GM18907 (cell line): Measurements from ENCODE around the gene MGAT5.

ENCODE experiments used
- ATAC-seq: cut with Tn5 transposase; IDR thresholded peaks from one replicate; pipeline ENCODE4 v1.9.1; 2021; ENCODE audit warnings: mild to moderate bottlenecking, moderate library complexity; ENCODE audit not compliant: unreplicated experiment

Gene MGAT5

DNA sequence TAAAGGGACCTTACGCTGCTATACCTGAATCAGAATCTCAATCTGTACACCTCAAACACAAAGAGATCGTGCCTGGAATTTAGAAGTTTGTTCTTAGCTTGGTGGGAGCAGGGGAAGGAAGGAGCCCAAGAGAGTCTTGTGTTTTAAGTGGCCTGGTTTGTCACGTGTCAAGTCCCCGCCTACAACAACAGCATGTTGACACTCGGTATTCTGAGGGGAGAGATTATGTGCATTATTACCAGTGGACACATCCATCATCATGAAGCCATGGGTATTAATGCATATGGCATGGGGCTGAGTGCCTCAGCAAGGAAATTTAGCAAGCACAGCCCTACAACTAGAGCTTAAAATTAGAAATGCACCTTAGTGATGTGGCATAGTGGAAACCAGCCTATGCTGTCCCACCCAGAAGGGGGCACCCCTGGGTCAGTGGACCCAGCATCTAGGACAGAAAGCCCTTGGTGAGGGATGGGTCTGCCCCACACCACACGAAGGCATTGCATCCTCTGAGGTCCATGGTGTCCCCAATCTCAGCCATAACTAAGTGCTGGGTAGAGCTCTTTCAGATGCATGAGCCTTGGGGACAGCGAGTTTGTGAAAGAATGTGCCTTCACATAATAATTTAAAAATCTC lies 138.7 kb downstream of the MGAT5 start:
- no peak for ATAC-seq

GRCh38 chr2:134393075-134393461 lies 139.2 kb downstream of the MGAT5 start:
- ATAC-seq: no peak

DNA sequence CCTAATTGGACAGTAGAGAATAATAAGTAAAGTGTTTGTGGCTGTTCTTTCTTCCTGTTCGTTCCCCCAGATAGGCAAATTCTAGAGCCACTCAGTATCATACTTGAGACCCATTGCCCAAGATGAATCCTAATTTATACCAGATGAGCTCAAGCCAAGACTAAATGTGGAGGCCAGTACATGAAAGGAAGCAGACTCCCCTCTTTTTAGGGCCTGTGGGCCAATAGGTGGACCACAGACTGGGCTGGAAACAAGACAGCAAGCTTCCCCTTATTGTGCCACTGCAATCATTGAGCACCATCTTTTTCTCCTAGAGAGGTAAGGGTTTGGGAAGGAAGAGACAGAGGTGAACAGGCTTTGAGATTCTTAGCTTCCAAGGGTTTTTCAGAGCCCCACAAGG lies 141.9 kb downstream of the MGAT5 start:
- ATAC-seq: no peak

DNA sequence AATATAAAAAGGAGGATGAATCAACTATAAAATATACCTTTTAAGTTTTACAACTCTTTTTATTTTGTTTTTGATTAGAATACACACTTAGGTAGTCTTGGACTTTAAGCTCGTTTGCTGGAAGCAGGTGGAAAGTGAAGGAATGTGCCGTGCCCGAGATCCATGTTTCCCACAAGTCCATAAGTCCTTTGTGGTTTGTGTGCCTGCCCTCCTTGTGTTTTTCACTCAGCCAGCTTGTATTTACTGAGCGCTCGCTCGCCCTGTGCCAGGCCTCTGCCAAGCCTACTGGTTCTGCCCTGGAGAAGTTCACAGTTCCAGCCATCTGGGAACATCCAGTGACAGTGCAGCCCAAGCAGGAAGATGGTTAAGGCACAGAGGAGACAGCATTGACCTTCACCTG lies 142.6 kb downstream of the MGAT5 start:
- no peak for ATAC-seq

DNA sequence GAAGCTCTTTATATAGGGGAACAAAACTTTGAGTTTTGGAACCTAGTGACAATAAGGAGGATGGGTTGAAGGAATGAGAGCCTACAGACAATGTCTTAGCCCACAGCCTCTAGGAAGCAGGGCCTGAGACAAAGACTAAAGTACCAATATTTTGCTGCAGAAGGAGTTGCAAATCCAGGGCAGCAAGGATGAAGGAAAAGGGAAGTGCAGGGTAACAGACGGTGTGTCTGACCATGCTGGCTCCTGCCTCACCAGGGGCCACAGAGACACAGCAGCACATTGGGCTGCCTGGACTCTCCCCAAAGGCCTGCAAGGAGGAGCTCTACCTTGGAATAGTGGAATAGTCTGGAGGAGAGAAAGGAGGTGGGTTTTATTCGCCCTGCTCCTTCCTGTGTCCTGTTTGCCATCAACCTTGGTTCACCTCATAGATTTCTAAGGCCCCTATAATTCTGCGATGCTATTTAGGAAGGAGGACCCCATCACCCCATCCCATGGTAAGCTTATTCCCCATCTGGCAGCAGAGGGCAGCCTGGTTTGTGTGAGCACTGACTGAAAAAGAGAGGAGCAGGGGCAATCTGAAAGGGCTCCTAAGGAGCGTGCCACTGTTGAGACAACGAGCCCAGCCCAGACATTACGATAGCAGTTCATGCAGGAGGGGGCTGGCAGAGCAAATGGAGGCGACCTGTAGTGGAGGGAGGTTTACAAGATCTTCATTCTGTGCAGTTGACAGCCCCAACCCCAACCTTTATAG lies 143.4 kb downstream of the MGAT5 start:
- no peak for ATAC-seq

GRCh38 chr2:134398300-134398699 lies 144.4 kb downstream of the MGAT5 start:
- no peak for ATAC-seq

DNA sequence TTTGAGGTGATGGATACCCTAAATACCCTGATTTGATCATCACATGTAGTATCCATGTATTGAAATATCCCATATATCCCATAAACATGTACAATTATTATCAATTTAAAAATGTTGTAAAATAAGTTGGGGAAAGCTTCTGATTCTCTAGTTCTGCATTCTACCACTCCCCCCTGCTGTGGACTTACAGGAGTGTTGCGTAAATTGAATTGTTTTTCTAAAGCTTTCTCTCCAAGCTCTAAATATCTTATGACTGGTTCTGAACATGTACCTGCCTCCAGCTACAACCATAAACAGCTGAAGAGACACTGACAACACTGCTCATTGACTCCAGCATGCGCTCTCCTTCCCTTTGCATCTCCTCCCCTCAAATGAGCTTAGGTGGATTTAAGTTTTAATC lies 145.2 kb downstream of the MGAT5 start:
- no peak for ATAC-seq

GRCh38 chr2:134401081-134401497 lies 147.2 kb downstream of the MGAT5 start:
- no peak for ATAC-seq

- no peak for ATAC-seq
Measured at GRCh38 chr2:134401789-134402188, 147.9 kb downstream of the MGAT5 start.

DNA sequence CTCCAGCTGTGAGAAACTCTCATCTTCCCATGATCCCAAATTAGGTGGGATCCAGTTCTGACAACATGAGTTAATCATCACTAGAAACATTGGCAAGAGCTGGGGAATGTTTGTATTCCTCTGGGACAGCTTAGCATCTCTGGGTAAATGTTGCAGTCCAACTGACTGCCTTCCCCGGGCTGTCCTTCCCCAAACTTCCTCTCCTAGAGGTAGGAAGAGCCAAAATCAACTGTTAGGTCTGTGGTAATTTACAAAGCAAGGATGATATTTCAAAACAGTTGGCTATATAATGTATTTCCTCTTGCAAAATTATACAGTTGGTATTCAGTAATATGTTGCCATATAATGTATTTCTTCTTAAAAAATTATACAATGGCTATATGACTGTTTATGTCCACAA lies 148.5 kb downstream of the MGAT5 start:
- ATAC-seq: no peak

DNA sequence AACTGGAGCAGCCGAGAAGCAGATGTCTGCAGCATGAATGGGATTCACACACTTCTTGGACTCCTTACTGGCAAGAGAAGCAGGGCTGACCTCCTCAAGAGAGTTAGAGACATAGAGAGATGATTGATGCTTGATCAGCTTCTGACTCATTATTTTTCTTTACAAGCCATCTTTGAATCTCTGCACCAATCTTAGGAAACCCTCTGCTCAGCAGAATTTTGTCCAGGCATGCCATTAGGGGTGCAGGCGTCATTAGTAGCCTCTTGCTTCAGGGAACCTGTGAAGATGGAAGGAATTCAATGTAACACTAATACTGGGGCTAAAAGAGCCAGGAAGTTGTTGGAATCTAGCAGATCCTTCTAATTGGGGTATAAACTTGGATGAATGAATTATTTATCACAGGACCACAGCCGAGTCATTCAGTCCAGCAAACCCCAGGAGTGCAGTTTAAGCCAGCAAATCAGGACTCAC lies 151.8 kb downstream of the MGAT5 start:
- ATAC-seq: no peak

- ATAC-seq: no peak
Measured at GRCh38 chr2:134406311-134406710, 152.4 kb downstream of the MGAT5 start.

DNA sequence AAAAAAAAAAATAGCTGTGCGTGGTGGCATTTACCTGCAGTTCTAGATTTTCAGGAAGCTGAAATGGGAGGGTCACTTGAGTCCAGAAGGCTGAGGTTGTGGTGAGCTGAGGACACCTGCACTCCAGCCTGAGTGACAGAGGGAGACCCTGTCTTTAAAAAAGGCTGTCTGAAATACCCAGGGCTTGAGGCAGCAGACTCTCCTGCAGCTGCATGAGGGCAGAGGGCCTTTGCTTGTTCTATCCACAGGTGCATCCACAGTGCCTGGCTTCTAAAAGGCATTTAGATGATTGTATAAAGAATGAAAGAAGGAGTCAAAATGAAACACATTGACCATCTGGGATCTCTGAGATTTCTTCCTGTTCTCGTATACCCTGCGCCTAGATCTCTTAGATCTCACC lies 152.9 kb downstream of the MGAT5 start:
- no peak for ATAC-seq

DNA sequence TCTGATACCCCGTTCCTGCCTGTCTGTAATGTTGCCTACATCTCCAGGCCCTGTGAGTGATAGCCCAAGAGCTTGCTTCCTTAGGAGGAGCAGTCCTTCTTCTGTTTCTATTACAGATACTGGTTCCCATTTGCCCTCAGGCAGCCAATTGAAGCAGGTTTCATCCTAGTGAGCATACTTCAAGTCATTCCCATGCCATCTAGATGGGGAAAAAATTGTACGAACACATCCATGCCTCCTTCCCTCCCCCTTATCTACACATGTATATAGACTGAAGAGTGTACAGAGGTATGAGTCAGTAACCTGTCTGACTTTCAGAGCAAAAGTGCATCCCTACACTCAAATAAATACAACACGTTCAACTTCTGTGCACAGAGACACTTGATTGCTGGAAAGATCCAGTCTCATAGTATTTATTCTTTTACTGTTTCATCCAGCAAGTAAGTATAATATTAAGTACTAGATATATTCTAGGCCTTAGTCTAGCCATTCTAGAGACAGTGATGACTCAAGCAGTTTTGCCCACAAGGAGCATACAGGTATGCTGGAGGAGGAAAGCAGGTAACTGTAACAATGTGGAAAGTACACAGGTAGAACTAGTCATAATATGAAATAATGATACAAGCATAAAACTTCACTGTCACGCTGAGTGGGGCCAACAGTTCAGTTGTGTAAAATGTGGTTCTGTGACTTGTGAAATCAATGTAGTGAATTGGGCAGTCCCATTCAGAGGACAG lies 153.4 kb downstream of the MGAT5 start:
- ATAC-seq: no peak

GRCh38 chr2:134408386-134408785 lies 154.5 kb downstream of the MGAT5 start:
- ATAC-seq: no peak

DNA sequence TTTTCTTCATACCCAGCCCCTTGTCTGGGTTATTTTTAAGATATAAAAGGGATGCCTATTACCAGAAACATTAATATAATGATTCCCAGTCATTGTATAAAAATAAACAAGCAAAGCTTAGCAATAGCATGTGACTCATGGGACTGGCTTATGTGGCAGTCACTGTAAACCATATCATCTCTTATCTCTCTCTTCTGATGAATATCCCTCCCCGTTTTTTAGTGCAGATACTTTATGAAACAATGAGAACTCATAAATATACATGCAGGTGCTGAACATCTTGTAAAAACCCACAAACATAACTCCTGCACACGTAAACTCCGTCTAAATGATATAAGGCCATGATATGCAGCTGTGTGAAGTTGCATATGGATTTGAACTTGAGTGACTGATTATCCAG lies 154.9 kb downstream of the MGAT5 start:
- ATAC-seq: no peak

DNA sequence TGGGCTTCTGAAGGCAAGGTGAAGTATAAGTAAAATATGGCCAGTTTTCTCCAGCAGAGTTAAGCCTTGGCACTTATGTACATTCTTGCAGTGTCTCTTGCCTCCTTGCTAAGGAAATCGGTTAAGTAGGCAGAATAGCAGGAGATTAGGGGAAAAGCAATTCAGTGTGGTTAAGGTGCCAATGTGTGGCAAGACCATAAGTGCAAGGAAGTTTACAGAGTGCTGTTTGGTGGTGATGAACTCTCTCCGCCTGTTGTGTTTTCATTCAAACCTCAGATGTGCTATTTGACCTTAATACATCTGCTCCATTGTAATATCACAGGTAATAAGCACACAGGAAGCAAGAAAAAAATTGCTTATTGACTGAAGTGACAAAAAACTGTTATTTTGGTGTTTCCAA lies 156.1 kb downstream of the MGAT5 start:
- ATAC-seq: no peak

- no peak for ATAC-seq
Measured at GRCh38 chr2:134410831-134411231, 157.0 kb downstream of the MGAT5 start.

GRCh38 chr2:134411279-134411827 lies 157.5 kb downstream of the MGAT5 start:
- no peak for ATAC-seq

DNA sequence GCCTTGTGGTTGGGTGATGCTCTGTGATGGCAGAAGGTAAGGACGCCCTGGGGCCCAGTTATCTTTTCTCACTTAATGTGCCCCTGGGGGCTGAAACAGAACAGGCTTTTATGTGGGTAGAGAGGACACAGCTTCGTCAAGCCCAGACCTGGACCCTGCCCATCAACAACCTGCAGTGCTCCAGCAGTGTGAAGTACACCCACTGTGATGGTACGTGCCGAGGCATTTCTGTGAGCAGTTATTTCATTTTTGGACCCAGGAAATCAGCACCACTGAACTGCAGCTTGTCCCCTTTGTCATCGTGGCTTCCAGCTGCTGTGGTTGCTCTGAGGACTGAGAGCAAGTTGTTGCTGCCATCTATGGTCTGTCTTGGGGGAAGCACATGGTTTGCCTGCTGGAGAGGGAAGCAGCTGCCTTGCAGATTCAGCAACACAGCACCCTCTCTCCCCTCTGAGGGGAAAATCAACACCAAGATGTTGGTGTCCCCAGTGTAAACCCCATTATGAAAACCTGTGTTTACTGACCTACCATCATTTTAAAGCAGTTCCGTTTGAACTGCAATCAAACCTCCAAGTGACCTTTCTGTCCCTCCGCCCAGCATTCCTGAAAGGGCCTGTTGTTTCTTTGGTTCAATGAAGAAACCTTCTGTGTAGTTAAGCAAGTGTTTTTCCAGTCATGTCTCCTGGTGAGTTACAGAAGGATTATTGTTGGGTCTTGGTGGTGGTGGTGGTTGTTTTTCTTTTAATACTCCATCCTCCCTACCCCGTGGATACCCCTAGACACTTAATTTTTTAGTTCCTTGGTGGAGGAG lies 158.2 kb downstream of the MGAT5 start:
- ATAC-seq: peak; percentile 98

DNA sequence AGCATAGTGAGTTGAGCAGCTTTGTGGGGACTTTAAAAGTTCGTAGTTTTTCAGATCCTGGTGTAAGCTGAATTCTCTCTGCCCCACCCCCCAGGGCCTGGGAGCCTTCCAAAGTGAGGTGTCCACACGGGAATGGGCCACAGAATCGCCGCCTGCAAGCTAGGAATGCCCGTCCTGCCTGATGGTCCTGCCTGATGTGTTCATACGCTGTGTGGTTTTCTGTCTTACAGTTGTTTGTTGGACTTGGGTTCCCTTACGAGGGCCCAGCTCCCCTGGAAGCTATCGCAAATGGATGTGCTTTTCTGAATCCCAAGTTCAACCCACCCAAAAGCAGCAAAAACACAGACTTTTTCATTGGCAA lies 158.7 kb downstream of the MGAT5 start:
- ATAC-seq: no peak
